ENCODE results near the gene FHIT.
A peak's percentile ranks its signal among the peaks of the same experiment; 100 is the strongest.

The FHIT gene

GRCh38 chr3:60752809-60753208 is 498.4 kb downstream of the FHIT start:
- no peaks in the 10 kb centered on the region for H3K36me3 ChIP-seq (ENCODE audit: control insufficient read depth, insufficient read depth, low read length)
- peaks cover 6% of the 10 kb centered on the region for H3K4me1 ChIP-seq (ENCODE audit: control insufficient read depth, low read depth, low read length)
- no peak overlapping the region for H4K8ac ChIP-seq (ENCODE audit: low read depth, low read length)
- no peak overlapping the region for H3K4me2 ChIP-seq (ENCODE audit: low read length)
- no peak overlapping the region for H2BK5ac ChIP-seq (ENCODE audit: low read length)
- WGBS (ENCODE audit: extremely low coverage, insufficient coverage, low lambda C conversion rate), result no CpG with 5 or more reads among the region's 3 CpGs
- H3K27ac ChIP-seq (ENCODE audit: low read depth, low read length), result no peak overlapping the region
- no peak overlapping the region for H2BK15ac ChIP-seq (replicated peaks; ENCODE audit: low read depth)
- no peaks in the 10 kb centered on the region for H3K27me3 ChIP-seq (ENCODE audit: insufficient read depth, low read length, poor library complexity)
- no peak overlapping the region for H3K4me3 ChIP-seq (ENCODE audit: low read length)
- H2BK120ac ChIP-seq (ENCODE audit: low read depth, low read length), result no peak overlapping the region
- no peak overlapping the region for H3K9ac ChIP-seq (ENCODE audit: low read length)
- DNase-seq, result no peak
- no peak overlapping the region for H3K4ac ChIP-seq (ENCODE audit: low read depth, low read length)
- no peak overlapping the region for H3K56ac ChIP-seq (ENCODE audit: low read length)
- no peak overlapping the region for H3K18ac ChIP-seq (ENCODE audit: low read length)
- H4K5ac ChIP-seq (ENCODE audit: low read length), result no peak overlapping the region
- no peaks in the 10 kb centered on the region for H3K79me1 ChIP-seq (ENCODE audit: low read length)
- no peak overlapping the region for H3K23ac ChIP-seq (ENCODE audit: low read length)
- no peak overlapping the region for H2AK5ac ChIP-seq (ENCODE audit: low read length)
- no peaks in the 10 kb centered on the region for H3K79me2 ChIP-seq (ENCODE audit: control insufficient read depth, insufficient read depth, low read length)

- Histone ChIP-seq H3K27me3 (ENCODE audit: insufficient read depth, low read length, poor library complexity) (no peaks in the 10 kb centered on the region), H3K36me3 (ENCODE audit: control insufficient read depth, insufficient read depth, low read length) (no peaks in the 10 kb centered on the region), H2BK15ac (replicated peaks; ENCODE audit: low read depth) (no peak overlapping the region), H2BK120ac (ENCODE audit: low read depth, low read length) (no peak overlapping the region), H2BK5ac (ENCODE audit: low read length) (no peak overlapping the region), H3K18ac (ENCODE audit: low read length) (no peak overlapping the region), H2AK5ac (ENCODE audit: low read length) (no peak overlapping the region), H3K9ac (ENCODE audit: low read length) (no peak overlapping the region), H4K5ac (ENCODE audit: low read length) (no peak overlapping the region), H4K8ac (ENCODE audit: low read depth, low read length) (no peak overlapping the region), H3K79me2 (ENCODE audit: control insufficient read depth, insufficient read depth, low read length) (no peaks in the 10 kb centered on the region), H3K4me3 (ENCODE audit: low read length) (no peak overlapping the region), H3K27ac (ENCODE audit: low read depth, low read length) (no peak overlapping the region), H3K4me1 (ENCODE audit: control insufficient read depth, low read depth, low read length) (no peaks in the 10 kb centered on the region), H3K23ac (ENCODE audit: low read length) (no peak overlapping the region), H3K4ac (ENCODE audit: low read depth, low read length) (no peak overlapping the region), H3K56ac (ENCODE audit: low read length) (no peak overlapping the region), H3K79me1 (ENCODE audit: low read length) (no peaks in the 10 kb centered on the region), H3K4me2 (ENCODE audit: low read length) (no peak overlapping the region)
- DNase-seq, result no peak
- WGBS (ENCODE audit: extremely low coverage, insufficient coverage, low lambda C conversion rate), result 100% methylated on average over 1 of the region's 3 CpGs
Measured at GRCh38 chr3:60746695-60747416, 504.4 kb downstream of the FHIT start.

GRCh38 chr3:60746043-60746638 is 505.1 kb downstream of the FHIT start:
- no peak for DNase-seq
- Histone ChIP-seq H3K18ac (ENCODE audit: low read length) (no peak overlapping the region), H3K4me2 (ENCODE audit: low read length) (no peak overlapping the region), H3K4ac (ENCODE audit: low read depth, low read length) (no peak overlapping the region), H3K4me3 (ENCODE audit: low read length) (no peak overlapping the region), H3K36me3 (ENCODE audit: control insufficient read depth, insufficient read depth, low read length) (no peaks in the 10 kb centered on the region), H3K9ac (ENCODE audit: low read length) (no peak overlapping the region), H2BK15ac (replicated peaks; ENCODE audit: low read depth) (no peak overlapping the region), H2AK5ac (ENCODE audit: low read length) (no peak overlapping the region), H3K79me2 (ENCODE audit: control insufficient read depth, insufficient read depth, low read length) (no peaks in the 10 kb centered on the region), H3K27me3 (ENCODE audit: insufficient read depth, low read length, poor library complexity) (no peaks in the 10 kb centered on the region), H2BK120ac (ENCODE audit: low read depth, low read length) (no peak overlapping the region), H4K5ac (ENCODE audit: low read length) (no peak overlapping the region), H2BK5ac (ENCODE audit: low read length) (no peak overlapping the region), H3K23ac (ENCODE audit: low read length) (no peak overlapping the region), H3K56ac (ENCODE audit: low read length) (no peak overlapping the region), H4K8ac (ENCODE audit: low read depth, low read length) (no peak overlapping the region), H3K79me1 (ENCODE audit: low read length) (no peaks in the 10 kb centered on the region), H3K4me1 (ENCODE audit: control insufficient read depth, low read depth, low read length) (no peaks in the 10 kb centered on the region), H3K27ac (ENCODE audit: low read depth, low read length) (no peak overlapping the region)
- WGBS (ENCODE audit: extremely low coverage, insufficient coverage, low lambda C conversion rate), result no CpG with 5 or more reads among the region's 8 CpGs

- no peak overlapping the region for H4K5ac ChIP-seq (ENCODE audit: low read length)
- no peak overlapping the region for H3K9ac ChIP-seq (ENCODE audit: low read length)
- peak overlapping the region; percentile 47 for H3K56ac ChIP-seq (ENCODE audit: low read length)
- H3K4ac ChIP-seq (ENCODE audit: low read depth, low read length), result peak overlapping the region; percentile 66
- H2BK15ac ChIP-seq (replicated peaks; ENCODE audit: low read depth), result no peak overlapping the region
- no peaks in the 10 kb centered on the region for H3K4me1 ChIP-seq (ENCODE audit: control insufficient read depth, low read depth, low read length)
- peak overlapping the region; percentile 40 for H3K18ac ChIP-seq (ENCODE audit: low read length)
- H3K23ac ChIP-seq (ENCODE audit: low read length), result no peak overlapping the region
- no peaks in the 10 kb centered on the region for H3K36me3 ChIP-seq (ENCODE audit: control insufficient read depth, insufficient read depth, low read length)
- DNase-seq, result peak; percentile 81
- no CpG with 5 or more reads among the region's 4 CpGs for WGBS (ENCODE audit: extremely low coverage, insufficient coverage, low lambda C conversion rate)
- no peak overlapping the region for H3K4me2 ChIP-seq (ENCODE audit: low read length)
- H2AK5ac ChIP-seq (ENCODE audit: low read length), result no peak overlapping the region
- H3K4me3 ChIP-seq (ENCODE audit: low read length), result no peak overlapping the region
- no peaks in the 10 kb centered on the region for H3K79me1 ChIP-seq (ENCODE audit: low read length)
- no peak overlapping the region for H2BK5ac ChIP-seq (ENCODE audit: low read length)
- H3K79me2 ChIP-seq (ENCODE audit: control insufficient read depth, insufficient read depth, low read length), result no peaks in the 10 kb centered on the region
- no peak overlapping the region for H2BK120ac ChIP-seq (ENCODE audit: low read depth, low read length)
- H3K27ac ChIP-seq (ENCODE audit: low read depth, low read length), result no peak overlapping the region
- no peaks in the 10 kb centered on the region for H3K27me3 ChIP-seq (ENCODE audit: insufficient read depth, low read length, poor library complexity)
- H4K8ac ChIP-seq (ENCODE audit: low read depth, low read length), result no peak overlapping the region
Measured at GRCh38 chr3:60743631-60744164, 507.6 kb downstream of the FHIT start.

DNA sequence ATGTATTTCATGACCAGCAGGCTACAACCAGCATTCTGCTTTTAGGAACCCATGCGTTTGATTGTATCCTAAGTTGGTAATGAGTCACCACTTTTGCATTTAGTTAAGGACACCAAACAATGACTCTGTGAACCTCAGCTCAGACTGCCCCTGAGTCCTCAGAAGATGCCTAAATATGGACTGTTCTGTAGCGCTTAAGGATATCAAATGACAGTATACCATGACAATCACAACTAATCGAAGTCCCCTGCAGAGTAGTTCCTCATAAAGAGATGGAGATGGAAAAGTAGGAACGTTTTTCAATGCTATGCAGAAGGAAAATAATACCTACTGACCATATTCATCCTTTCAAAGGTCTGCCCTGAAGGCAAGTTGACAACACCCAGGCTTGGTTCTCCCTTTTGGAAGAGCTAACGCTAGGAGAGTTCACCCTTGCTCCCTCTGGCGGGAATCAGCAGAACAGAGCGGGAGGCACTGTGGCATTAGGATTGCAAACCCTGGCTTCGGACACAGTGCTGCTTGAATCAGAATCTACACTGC is 508.6 kb downstream of the FHIT start:
- no peak overlapping the region for H4K8ac ChIP-seq (ENCODE audit: low read depth, low read length)
- no peak overlapping the region for H3K4ac ChIP-seq (ENCODE audit: low read depth, low read length)
- no CpG with 5 or more reads among the region's 8 CpGs for WGBS (ENCODE audit: extremely low coverage, insufficient coverage, low lambda C conversion rate)
- H3K56ac ChIP-seq (ENCODE audit: low read length), result no peak overlapping the region
- no peaks in the 10 kb centered on the region for H3K4me1 ChIP-seq (ENCODE audit: control insufficient read depth, low read depth, low read length)
- no peaks in the 10 kb centered on the region for H3K36me3 ChIP-seq (ENCODE audit: control insufficient read depth, insufficient read depth, low read length)
- DNase-seq, result peak; percentile 94
- no peak overlapping the region for H3K23ac ChIP-seq (ENCODE audit: low read length)
- no peaks in the 10 kb centered on the region for H3K79me2 ChIP-seq (ENCODE audit: control insufficient read depth, insufficient read depth, low read length)
- H3K9ac ChIP-seq (ENCODE audit: low read length), result no peak overlapping the region
- H2BK5ac ChIP-seq (ENCODE audit: low read length), result no peak overlapping the region
- no peak overlapping the region for H3K18ac ChIP-seq (ENCODE audit: low read length)
- H3K27me3 ChIP-seq (ENCODE audit: insufficient read depth, low read length, poor library complexity), result no peaks in the 10 kb centered on the region
- H3K4me2 ChIP-seq (ENCODE audit: low read length), result no peak overlapping the region
- no peak overlapping the region for H3K4me3 ChIP-seq (ENCODE audit: low read length)
- H2BK120ac ChIP-seq (ENCODE audit: low read depth, low read length), result no peak overlapping the region
- no peak overlapping the region for H3K27ac ChIP-seq (ENCODE audit: low read depth, low read length)
- no peak overlapping the region for H2BK15ac ChIP-seq (replicated peaks; ENCODE audit: low read depth)
- H2AK5ac ChIP-seq (ENCODE audit: low read length), result no peak overlapping the region
- no peak overlapping the region for H4K5ac ChIP-seq (ENCODE audit: low read length)
- no peaks in the 10 kb centered on the region for H3K79me1 ChIP-seq (ENCODE audit: low read length)
